Measurements from ENCODE around the gene TSHB. TPM values are rescaled to one million over a fixed set of nuclear protein-coding genes. Genes with fewer than 3 reads are reported as not detected.

TSHB gene
- total RNA-seq, 2 donors from 2014 or later: not detected

DNA sequence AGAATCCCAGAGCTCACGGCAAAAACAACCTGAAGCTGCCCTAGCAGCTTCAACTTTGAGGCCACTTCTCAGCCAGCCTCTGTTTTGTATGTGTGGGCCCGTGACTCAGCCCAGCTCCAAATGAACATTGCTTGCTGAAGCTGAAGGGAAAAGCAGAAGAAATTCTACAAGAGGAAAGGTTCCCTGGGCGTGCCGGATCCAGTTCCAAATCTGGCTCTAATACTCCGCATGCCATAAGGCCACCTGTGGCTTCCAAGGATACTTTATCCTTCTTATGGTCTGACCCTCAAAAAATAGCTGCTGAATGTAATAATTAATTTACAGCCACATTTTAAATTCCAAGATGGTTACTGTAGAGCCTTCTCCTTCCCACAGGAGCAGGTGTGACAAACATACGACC, 35.4 kb downstream of the TSHB start:
- Mint-ChIP-seq H3K27ac (no peak overlapping the region), H3K4me1 (ENCODE audit: low read depth) (peaks cover 52% of the 10 kb centered on the region)

DNA sequence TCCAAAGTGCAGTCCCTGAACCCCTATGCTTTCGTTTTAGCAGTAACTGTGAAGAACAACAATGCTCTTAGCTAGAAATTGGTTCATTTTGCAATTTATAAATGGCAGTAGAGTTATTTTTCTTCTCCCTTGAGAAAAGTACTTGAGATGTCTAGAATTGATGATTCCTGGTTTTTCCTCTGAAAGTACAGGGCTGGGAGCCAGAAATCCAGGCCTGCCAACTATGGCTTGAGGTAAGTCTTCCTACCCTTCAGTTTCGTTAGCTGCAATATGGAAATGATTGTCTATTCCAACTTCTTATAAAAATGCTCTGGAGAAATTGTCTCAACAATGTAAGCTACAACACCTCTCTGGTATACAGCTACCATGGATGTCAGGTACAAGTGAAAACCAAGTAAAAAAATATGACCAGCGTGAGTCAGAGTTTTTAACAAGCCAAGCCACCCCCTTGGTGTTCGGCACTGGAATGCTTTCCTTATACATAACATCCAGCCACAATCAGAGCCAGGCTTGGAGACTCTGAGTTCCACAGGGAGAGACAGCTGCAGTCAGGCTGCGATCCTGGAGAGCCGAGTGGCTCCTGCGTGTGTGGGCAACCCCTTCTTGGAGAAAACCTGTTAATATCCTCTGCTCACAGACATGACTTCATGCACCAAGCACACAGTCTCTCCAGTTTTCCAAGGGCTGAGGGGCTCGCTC, 37.7 kb downstream of the TSHB start:
- no peaks in the 10 kb centered on the region for H3K9me3 Mint-ChIP-seq
- H3K36me3 Mint-ChIP-seq (ENCODE audit: insufficient read depth in 2 of 2): peaks cover 0 to 3% of the 10 kb centered on the region in 2 donors
- no peak for ATAC-seq (replicated peaks in 1 of 2)
- H3K4me3 Mint-ChIP-seq: no peak overlapping the region
- peaks cover 57% of the 10 kb centered on the region for H3K4me1 Mint-ChIP-seq (ENCODE audit: low read depth)
- no peak overlapping the region for H3K27ac Mint-ChIP-seq
- H3K27me3 Mint-ChIP-seq (ENCODE audit: low read depth): no peaks in the 10 kb centered on the region
- DNase-seq: no peak

More for the DNA sequence above, 35.4 kb downstream of the TSHB start:
- Mint-ChIP-seq H3K36me3 (ENCODE audit: insufficient read depth in 2 of 2) (peaks cover 0 to 3% of the 10 kb centered on the region in 2 donors), H3K27me3 (ENCODE audit: low read depth) (no peaks in the 10 kb centered on the region), H3K4me3 (no peak overlapping the region), H3K9me3 (no peaks in the 10 kb centered on the region)
- DNase-seq (no peak), ATAC-seq (replicated peaks in 1 of 2) (no peak)

DNA sequence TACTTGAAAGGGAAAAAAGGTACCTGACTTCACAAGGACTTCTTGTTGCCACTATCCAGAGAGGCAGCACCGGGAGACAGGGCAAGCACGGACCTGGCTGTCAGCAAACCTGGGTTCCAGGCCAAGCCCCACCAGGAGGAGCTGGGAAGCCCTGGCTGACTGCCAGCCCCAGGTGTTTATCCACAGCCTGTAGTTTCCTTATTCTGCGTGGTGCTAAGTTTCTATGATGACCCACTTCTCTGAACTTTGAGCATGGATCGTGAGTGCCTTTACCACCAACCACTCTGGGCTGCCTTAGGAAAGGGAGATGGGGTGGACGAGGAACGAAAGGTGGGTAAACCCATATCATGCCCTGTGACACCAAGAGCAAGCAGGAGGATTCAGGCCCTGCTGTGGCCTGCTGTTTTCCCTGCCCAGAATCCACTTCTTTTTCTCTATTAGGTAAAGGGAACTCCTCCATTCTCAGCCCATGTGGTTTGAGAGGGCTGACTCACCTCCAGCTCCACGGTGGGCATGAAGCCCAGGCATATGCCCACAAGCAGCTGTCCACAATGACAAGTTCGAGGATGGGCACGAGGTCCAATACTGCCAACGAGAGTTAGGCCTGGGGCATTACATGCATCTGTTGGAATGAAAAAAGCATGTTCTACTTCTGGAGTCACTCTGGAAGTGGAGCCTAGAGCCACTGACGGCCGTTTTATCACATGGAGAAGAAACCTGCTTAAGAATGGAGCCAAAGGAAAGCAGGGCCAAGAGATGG, 39.4 kb downstream of the TSHB start:
- no peak overlapping the region for H3K4me3 Mint-ChIP-seq
- peaks cover 57% of the 10 kb centered on the region for H3K4me1 Mint-ChIP-seq (ENCODE audit: low read depth)
- DNase-seq (no peak), ATAC-seq (replicated peaks in 1 of 2) (no peak)
- peak overlapping the region; percentile 25 for H3K27ac Mint-ChIP-seq
- H3K9me3 Mint-ChIP-seq: no peaks in the 10 kb centered on the region
- no peaks in the 10 kb centered on the region for H3K27me3 Mint-ChIP-seq (ENCODE audit: low read depth)
- H3K36me3 Mint-ChIP-seq (ENCODE audit: insufficient read depth in 2 of 2): no peaks in the 10 kb centered on the region

DNA sequence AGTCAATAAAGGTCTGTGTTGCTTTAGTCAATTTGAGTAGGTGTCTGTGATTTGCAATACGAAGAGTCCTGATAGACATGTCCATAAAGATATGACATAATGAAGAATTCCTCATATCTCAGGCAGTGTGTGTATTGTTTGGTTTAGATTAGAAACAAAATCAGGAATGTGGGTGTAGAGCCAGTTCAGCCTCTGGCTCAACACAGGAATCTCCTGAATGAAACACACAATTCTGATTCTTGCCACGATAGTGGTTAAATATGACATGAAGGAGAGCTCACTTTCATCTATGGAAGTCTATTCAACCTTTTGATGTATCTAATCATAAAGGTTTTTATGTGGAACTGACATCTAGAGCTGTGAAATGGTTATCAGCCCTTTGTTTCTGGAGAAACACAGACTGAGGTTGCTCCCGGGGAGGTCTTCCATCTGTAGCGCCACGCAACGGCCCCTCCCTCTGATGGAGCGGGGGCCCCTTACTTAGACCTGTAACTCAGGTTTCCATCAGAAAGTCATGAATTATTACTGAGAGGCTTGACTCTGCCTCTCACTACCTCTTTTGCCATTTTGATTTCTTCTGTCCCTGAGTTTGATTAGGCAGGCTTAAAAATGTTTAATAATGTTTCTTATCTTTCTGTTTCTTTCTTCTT, 40.2 kb downstream of the TSHB start:
- no peak for ATAC-seq (replicated peaks in 1 of 2)
- H3K27me3 Mint-ChIP-seq (ENCODE audit: low read depth): no peaks in the 10 kb centered on the region
- peaks cover 51% of the 10 kb centered on the region for H3K4me1 Mint-ChIP-seq (ENCODE audit: low read depth)
- no peak overlapping the region for H3K4me3 Mint-ChIP-seq
- H3K27ac Mint-ChIP-seq: peak overlapping the region; percentile 74
- no peaks in the 10 kb centered on the region for H3K36me3 Mint-ChIP-seq (ENCODE audit: insufficient read depth in 2 of 2)
- no peaks in the 10 kb centered on the region for H3K9me3 Mint-ChIP-seq
- no peak for DNase-seq

DNA sequence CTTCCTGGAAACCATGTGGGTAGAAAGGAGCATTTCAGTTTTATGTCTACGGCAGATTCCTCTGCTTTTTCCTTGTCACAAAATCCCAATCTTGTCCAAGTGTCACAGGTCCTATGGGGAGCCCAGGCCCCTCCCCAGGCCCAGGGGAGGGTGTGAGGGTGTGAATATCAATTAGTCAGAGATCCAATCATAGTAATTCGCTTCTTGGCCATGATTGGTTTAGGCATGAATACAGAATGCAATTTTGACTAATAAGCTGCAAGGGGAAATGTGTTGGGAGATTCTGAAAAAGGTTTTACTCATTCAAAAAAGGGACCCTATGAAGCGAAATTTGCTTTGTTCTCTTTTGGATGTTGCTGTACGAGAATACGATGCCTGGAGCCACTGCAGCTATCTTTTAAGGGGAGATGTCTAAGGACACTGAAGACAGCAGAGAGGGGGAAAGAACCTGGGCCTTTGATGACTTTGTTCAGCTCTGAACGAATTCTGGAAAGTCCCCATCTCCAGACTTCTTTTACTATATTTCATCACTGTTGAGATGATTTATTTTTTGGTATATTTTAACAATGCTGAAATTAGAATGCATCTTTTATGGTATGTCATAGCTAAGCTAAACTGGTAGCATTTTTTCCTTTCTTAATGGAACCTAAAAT, 41.5 kb downstream of the TSHB start:
- ATAC-seq (replicated peaks in 1 of 2): peak; percentile 32 to 43
- H3K36me3 Mint-ChIP-seq (ENCODE audit: insufficient read depth in 2 of 2): no peaks in the 10 kb centered on the region
- peaks cover 51% of the 10 kb centered on the region for H3K4me1 Mint-ChIP-seq (ENCODE audit: low read depth)

DNA sequence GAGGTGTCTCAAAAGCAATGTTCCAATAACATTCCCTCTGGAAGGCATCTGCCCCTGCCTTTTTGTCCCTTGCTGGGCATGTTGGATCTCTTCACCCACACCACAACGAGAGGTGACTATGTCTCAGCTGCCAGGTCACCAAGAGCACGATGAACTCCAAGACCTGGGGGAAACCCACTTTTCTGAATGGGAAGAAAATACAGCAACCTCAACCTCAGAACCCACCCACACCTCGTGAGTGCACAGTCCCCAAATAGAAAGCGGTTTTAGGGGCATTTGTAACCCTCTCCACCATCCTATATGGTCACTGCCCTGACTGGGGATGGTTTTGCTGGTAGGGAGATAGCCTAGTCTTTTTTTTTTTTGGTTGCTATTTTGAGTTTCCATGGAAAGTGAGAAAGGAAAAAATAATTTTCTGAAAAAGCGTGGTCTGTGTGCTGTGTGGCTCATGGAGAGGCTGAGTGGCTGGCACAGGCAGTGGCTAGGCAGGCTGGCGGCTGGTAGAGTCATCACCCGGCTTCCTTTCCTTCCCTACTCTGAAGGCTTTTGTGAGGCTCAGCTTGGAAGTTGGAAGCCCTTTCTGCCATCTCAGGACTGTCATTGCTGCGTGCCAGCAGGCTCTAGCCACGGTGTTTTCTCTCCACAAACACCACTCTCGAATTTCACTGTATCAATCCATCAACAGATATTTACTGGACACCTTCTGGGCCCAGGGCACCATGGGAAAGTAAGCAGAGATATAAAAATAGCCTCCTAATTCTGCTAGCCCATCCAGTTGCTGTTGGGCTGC, 43.9 kb downstream of the TSHB start:
- no peaks in the 10 kb centered on the region for H3K36me3 Mint-ChIP-seq (ENCODE audit: insufficient read depth in 2 of 2)
- peak overlapping the region; percentile 12 to 26 for H3K4me3 Mint-ChIP-seq
- DNase-seq: peak; percentile 29 to 45
- peaks cover 9% of the 10 kb centered on the region for H3K27me3 Mint-ChIP-seq (ENCODE audit: low read depth)
- H3K9me3 Mint-ChIP-seq: no peaks in the 10 kb centered on the region
- peak overlapping the region; percentile 34 for H3K27ac Mint-ChIP-seq
- ATAC-seq (replicated peaks in 1 of 2): peak; percentile 80 to 85
- peaks cover 51% of the 10 kb centered on the region for H3K4me1 Mint-ChIP-seq (ENCODE audit: low read depth)

More for the DNA sequence above, 41.5 kb downstream of the TSHB start:
- Mint-ChIP-seq H3K27me3 (ENCODE audit: low read depth) (peaks cover 7% of the 10 kb centered on the region), H3K9me3 (no peaks in the 10 kb centered on the region), H3K27ac (peak overlapping the region; percentile 13), H3K4me3 (peak overlapping the region in 1 of 2 donors; percentile 26)
- no peak for DNase-seq

DNA sequence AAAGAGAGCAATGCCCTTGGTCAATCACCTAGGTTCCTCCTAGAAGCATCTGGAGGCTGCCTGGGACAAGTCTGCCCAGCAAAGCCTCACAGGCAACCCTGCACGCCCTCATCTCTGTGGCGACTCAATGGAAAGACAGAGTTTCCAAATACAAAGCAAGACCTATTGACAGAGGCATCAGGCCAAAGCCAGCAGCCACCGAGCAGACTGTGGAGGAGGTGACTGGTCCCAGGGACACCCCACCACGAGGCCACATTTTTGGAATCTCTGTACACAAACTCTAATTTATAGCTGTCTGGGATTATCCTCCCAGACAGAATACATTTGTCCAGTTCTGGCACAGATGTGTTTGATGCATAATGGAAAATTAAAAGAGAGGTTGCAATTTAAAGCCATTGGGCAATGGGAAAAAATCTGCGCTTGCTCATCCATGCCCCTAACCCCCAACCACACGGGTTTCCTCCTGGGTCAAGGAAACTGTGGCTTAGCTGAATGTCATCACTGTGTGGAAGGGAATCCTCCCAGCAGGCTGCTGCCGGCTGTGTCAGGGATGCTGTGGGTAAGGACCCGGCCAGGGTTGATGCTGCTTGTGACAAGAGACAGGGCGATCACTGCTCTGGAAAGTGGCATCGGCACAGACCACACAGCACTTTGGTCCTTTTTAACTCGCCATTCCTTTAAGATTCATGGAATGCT, 45.4 kb downstream of the TSHB start:
- ATAC-seq (replicated peaks in 1 of 2): no peak
- Mint-ChIP-seq H3K27me3 (ENCODE audit: low read depth) (peaks cover 9% of the 10 kb centered on the region), H3K4me1 (ENCODE audit: low read depth) (peaks cover 40% of the 10 kb centered on the region), H3K27ac (no peak overlapping the region), H3K4me3 (no peak overlapping the region), H3K9me3 (no peaks in the 10 kb centered on the region), H3K36me3 (ENCODE audit: insufficient read depth in 2 of 2) (no peaks in the 10 kb centered on the region)
- DNase-seq: no peak

DNA sequence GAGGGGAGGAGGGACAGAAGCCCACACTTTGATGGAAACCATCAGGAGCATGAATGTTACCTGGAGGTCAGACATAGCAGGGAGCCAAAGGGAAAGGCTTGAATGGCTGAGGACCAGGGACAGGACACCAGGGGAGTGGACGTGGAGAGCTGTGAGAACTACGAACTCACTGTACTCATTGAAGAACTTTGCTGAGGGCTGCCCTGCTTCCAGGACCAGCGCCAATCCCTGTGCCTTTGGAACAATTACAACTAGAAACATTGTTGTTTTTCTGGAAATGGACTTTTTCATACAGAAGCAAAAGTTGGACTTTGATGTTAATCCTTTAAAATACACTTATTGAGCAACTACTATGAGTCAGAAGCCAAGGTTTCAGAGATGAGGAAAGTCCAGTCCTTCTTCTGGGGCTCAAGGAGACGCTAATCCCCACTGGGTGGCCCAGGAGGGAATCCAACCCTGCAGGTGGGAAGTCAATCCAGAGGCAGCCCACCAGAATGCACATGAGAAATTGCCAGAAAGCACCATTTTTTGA, 46.8 kb downstream of the TSHB start:
- Mint-ChIP-seq H3K9me3 (no peaks in the 10 kb centered on the region), H3K36me3 (ENCODE audit: insufficient read depth in 2 of 2) (no peaks in the 10 kb centered on the region), H3K4me3 (no peak overlapping the region), H3K27me3 (ENCODE audit: low read depth) (peaks cover 9% of the 10 kb centered on the region), H3K4me1 (ENCODE audit: low read depth) (peaks cover 26% of the 10 kb centered on the region), H3K27ac (no peak overlapping the region)
- ATAC-seq (replicated peaks in 1 of 2) (no peak), DNase-seq (no peak)

DNA sequence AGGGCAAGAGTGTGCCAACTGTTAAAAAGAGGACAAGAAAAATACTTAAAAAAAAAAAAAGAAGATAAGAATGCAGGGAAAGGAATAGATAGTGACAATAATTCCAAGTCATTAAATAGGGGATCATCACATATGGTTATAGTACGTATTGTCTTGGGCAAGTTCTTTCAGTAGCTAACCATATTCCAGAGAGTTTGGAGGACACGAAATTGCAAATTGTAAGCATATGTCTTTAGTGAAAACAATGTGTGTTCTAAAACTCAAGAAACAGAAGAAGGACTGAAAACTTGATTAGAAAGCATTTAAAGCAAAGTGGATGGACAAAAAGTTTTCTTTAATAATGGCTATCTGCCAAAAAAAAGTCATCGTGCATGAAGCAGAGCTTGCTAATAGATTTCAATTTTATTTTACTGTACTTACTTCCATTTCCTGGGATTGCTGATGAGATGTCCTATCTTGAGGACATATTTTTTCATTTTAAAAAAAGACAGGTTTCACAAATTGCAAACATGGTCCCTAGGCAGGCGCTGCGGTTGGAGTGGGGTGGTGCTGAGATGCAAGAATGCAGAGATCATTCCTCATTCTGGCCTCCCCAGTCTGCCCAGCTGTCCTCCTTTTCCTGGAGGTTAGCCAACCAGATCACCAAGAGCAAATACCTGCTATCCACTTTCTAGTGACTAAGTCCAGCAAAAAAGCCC, 47.8 kb downstream of the TSHB start:
- Mint-ChIP-seq H3K9me3 (no peaks in the 10 kb centered on the region), H3K27ac (no peak overlapping the region), H3K4me1 (ENCODE audit: low read depth) (peaks cover 16% of the 10 kb centered on the region), H3K27me3 (ENCODE audit: low read depth) (peaks cover 9% of the 10 kb centered on the region), H3K4me3 (no peak overlapping the region), H3K36me3 (ENCODE audit: insufficient read depth in 2 of 2) (no peaks in the 10 kb centered on the region)
- DNase-seq (no peak), ATAC-seq (replicated peaks in 1 of 2) (no peak)

DNA sequence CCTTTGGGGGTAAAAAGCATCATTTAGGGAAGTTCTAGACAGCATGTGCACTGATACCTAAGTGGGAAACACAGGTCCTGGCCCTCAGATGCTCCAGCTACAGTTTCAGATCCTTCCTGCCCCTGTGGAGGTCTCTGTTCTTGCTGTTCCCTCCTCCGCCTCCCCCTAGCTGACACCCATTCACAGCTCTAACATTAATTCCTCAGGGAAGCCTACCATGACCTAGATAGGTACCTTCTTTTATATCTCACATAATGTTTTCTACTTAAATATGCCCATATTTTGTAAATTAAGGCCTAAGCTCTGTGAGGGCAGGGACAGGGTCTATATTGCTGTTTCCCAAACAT, 48.3 kb downstream of the TSHB start:
- H3K4me3 Mint-ChIP-seq: no peak overlapping the region

DNA sequence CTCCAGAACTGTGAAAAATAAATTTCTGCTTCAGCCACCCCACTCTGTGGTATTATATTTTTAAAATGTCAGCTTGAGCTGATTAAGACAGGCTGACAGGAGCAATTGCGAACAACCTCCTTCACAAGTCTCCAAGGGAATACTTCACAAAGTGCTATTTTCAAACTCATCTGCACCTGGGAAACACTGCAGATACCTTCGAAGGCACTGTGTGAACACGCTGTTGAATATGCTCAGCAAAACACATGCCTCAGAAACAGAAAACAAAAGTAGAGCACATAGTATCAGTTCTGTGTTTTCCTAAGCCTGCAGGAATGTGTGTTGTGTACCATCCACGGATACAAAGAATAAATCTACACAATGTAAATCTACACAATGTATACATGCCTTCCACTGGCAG, 49.1 kb downstream of the TSHB start:
- ATAC-seq (replicated peaks in 1 of 2): no peak

More for the DNA sequence above, 48.3 kb downstream of the TSHB start:
- ATAC-seq (replicated peaks in 1 of 2) (no peak), DNase-seq (no peak)
- Mint-ChIP-seq H3K9me3 (no peaks in the 10 kb centered on the region), H3K27ac (no peak overlapping the region), H3K27me3 (ENCODE audit: low read depth) (peaks cover 9% of the 10 kb centered on the region), H3K36me3 (ENCODE audit: insufficient read depth in 2 of 2) (no peaks in the 10 kb centered on the region), H3K4me1 (ENCODE audit: low read depth) (peaks cover 11% of the 10 kb centered on the region)

More for the DNA sequence above, 49.1 kb downstream of the TSHB start:
- Mint-ChIP-seq H3K27me3 (ENCODE audit: low read depth) (peaks cover 9% of the 10 kb centered on the region), H3K9me3 (no peaks in the 10 kb centered on the region), H3K4me3 (no peak overlapping the region), H3K4me1 (ENCODE audit: low read depth) (peaks cover 3% of the 10 kb centered on the region), H3K27ac (no peak overlapping the region), H3K36me3 (ENCODE audit: insufficient read depth in 2 of 2) (no peaks in the 10 kb centered on the region)
- DNase-seq: no peak

All from activated T-cell treated with anti-CD3 and anti-CD28 coated beads, Interleukin-2, amount 50 U/mL, for 72 hours (primary cell).